Measurements from ENCODE around the gene METTL8. TPM values are rescaled to one million over a fixed set of nuclear protein-coding genes. Genes with fewer than 3 reads are reported as not detected.

The METTL8 gene
- total RNA-seq, 6 donors from 2014 or later, result 6.1 to 15.4 (median 13.0) TPM

DNA sequence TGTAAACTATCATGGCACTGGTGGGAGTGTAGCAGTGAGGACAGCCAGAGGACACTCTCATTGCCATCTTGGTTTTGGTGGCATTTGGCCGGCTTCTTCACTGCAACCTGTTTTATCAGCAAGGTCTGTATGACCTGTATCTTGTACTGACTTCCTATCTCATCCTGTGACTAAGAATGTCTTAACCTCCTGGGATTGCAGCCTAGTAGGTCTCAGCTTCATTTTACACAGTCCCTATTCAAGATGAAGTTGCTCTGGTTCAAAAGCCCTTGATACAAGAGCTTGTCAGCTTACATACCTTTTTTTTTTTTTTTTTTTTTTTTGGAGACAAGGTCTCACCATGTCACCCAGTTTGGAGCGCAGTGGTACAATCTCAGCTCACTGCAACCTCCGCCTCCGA is 110.9 kb downstream of the METTL8 start:
- Histone ChIP-seq H3K36me3 (peaks cover 0 to 2% (median 0%) of the 10 kb centered on the region in 4 donors), H3K9me3 (no peaks in the 10 kb centered on the region), H3K4me3 (no peak overlapping the region), H3K4me1 (no peaks in the 10 kb centered on the region), H3K27me3 (no peaks in the 10 kb centered on the region), H3K27ac (no peak overlapping the region)
- ATAC-seq (ENCODE audit: low FRiP score in 2 of 2), result no peak
- no peak for DNase-seq
- 97 to 99% methylated on average over 3 to 4 of the region's 4 CpGs for WGBS, 2 donors
- TF ChIP-seq EP300 (IDR thresholded peaks at IDR 0.05) (no peak), POLR2AphosphoS5 (IDR thresholded peaks at IDR 0.05) (no peak), CTCF (IDR thresholded peaks at IDR 0.05) (no peak), POLR2A (IDR thresholded peaks at IDR 0.05) (no peak)

DNA sequence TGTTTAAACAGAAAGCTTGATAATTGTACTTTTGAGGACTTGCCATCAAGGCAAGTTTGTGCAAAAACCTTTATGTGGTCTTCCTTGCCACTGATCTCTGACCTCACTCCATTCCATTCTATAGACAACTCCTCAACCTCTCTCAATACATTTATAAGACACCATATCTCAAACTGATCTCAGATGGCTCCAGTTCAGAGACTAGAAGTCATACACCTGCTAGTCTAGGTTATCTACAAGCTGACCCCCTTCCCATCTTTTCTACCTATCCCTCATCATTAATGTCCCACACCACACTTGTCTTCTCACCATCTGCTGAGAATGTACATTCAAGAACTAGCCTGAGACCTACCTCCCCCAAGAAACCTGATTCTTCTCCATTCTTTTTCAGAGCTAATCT is 113.1 kb downstream of the METTL8 start:
- Histone ChIP-seq H3K36me3 (peaks cover 0 to 2% (median 0%) of the 10 kb centered on the region in 4 donors), H3K4me3 (no peak overlapping the region), H3K9me3 (no peaks in the 10 kb centered on the region), H3K27ac (no peak overlapping the region), H3K4me1 (no peaks in the 10 kb centered on the region), H3K27me3 (no peaks in the 10 kb centered on the region)
- ATAC-seq (ENCODE audit: low FRiP score in 2 of 2) (no peak), DNase-seq (no peak)
- TF ChIP-seq EP300 (IDR thresholded peaks at IDR 0.05) (no peak), POLR2A (IDR thresholded peaks at IDR 0.05) (no peak), CTCF (IDR thresholded peaks at IDR 0.05) (no peak), POLR2AphosphoS5 (IDR thresholded peaks at IDR 0.05) (no peak)

- TF ChIP-seq POLR2AphosphoS5 (IDR thresholded peaks at IDR 0.05) (no peak), POLR2A (IDR thresholded peaks at IDR 0.05) (no peak)
- H3K27ac ChIP-seq, result no peak overlapping the region
- no peaks in the 10 kb centered on the region for H3K4me1 ChIP-seq
- H3K4me3 ChIP-seq, result no peak overlapping the region
- H3K9me3 ChIP-seq, result no peaks in the 10 kb centered on the region
- peaks cover 0 to 2% (median 0%) of the 10 kb centered on the region in 4 donors for H3K36me3 ChIP-seq
- no peaks in the 10 kb centered on the region for H3K27me3 ChIP-seq
- no peak for DNase-seq
- 86 to 89% methylated on average over 5 of the region's 5 CpGs for WGBS, 2 donors
- no peak for ATAC-seq (ENCODE audit: low FRiP score in 2 of 2)
Measured at GRCh38 chr2:171320208-171320621, 113.6 kb downstream of the METTL8 start.

DNA sequence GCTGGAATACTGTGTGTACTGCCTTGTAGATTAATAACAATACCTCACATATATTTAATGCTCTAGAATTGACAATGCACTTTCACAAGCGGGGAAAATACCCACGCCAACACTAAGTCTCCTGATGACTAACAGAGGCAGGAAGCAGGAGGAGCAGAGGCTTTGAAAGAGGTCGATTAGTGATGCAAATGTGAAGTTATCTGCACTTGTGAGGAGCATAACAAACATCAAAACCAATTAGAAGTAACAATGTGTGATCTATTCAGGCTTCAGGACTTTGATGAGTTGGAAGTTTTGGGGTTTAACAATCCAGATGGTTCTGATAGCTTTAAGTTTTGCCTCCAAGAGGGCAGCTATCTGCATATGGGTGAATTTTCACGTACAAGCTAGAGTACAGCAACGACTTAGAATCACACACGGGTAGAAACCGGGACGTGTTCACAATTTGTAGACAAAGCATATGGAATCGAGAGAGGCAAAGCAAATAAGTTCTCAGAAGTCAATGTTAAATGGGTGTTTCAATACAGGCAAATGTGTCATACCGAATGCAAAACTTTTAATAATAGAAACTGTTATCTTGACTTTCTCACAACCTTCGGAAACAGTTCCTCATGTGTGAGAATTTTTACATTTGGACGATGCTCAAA is 114.5 kb downstream of the METTL8 start:
- TF ChIP-seq EP300 (IDR thresholded peaks at IDR 0.05), result no peak
- no peak for TF ChIP-seq POLR2AphosphoS5 (IDR thresholded peaks at IDR 0.05)
- TF ChIP-seq POLR2A (IDR thresholded peaks at IDR 0.05), result no peak
- TF ChIP-seq CTCF (IDR thresholded peaks at IDR 0.05), result no peak
- no peak overlapping the region for H3K4me3 ChIP-seq
- H3K27me3 ChIP-seq, result no peaks in the 10 kb centered on the region
- H3K36me3 ChIP-seq, result peaks cover 0 to 2% (median 0%) of the 10 kb centered on the region in 4 donors
- DNase-seq (no peak), ATAC-seq (ENCODE audit: low FRiP score in 2 of 2) (no peak)
- 74 to 78% methylated on average over 12 of the region's 12 CpGs for WGBS, 2 donors
- no peak overlapping the region for H3K27ac ChIP-seq
- H3K4me1 ChIP-seq, result no peaks in the 10 kb centered on the region
- H3K9me3 ChIP-seq, result no peaks in the 10 kb centered on the region

- peak in 1 of 2 donors; percentile 38 for ATAC-seq (ENCODE audit: low FRiP score in 2 of 2)
- Histone ChIP-seq H3K36me3 (peaks cover 0 to 2% (median 0%) of the 10 kb centered on the region in 4 donors), H3K4me3 (no peak overlapping the region), H3K4me1 (no peaks in the 10 kb centered on the region), H3K9me3 (no peaks in the 10 kb centered on the region), H3K27me3 (no peaks in the 10 kb centered on the region), H3K27ac (no peak overlapping the region)
- TF ChIP-seq CTCF (IDR thresholded peaks at IDR 0.05) (no peak), POLR2AphosphoS5 (IDR thresholded peaks at IDR 0.05) (no peak), EP300 (IDR thresholded peaks at IDR 0.05) (no peak), POLR2A (IDR thresholded peaks at IDR 0.05) (no peak)
- WGBS, 2 donors, result 46 to 57% methylated on average over 6 of the region's 6 CpGs
- no peak for DNase-seq
Measured at GRCh38 chr2:171318463-171318934, 115.3 kb downstream of the METTL8 start.

Measured in upper lobe of left lung (tissue), 6 donors.